Measurements from ENCODE around the gene CLEC17A. TPM values are rescaled to one million over a fixed set of nuclear protein-coding genes. Genes with fewer than 3 reads are reported as not detected.
"Not testable (repeated sequence)": the region's sequence is repeated elsewhere in the genome, so short reads cannot be mapped to it uniquely, and the experiment has no call there.

The CLEC17A gene
- total RNA-seq, 1 donor from 2014 or later, result not detected

GRCh38 chr19:14595558-14595957 lies 12.7 kb downstream of the CLEC17A start:
- no peak for TF ChIP-seq CTCF (IDR thresholded peaks at IDR 0.05; ENCODE audit: unreplicated experiment)

GRCh38 chr19:14599548-14600147 lies 16.8 kb downstream of the CLEC17A start:
- Mint-ChIP-seq H3K27me3 (ENCODE audit: low read depth) (no peaks in the 10 kb centered on the region), H3K9me3 (peaks cover 46% of the 10 kb centered on the region)

More at GRCh38 chr19:14595558-14595957, 12.7 kb downstream of the CLEC17A start:
- no peaks in the 10 kb centered on the region for H3K27me3 Mint-ChIP-seq (ENCODE audit: low read depth)
- no peaks in the 10 kb centered on the region for H3K36me3 Mint-ChIP-seq
- no peak for DNase-seq (ENCODE audit: low spot score in 2 of 2, unreplicated experiment in 2 of 2)
- no peak overlapping the region for H3K4me3 Mint-ChIP-seq
- H3K4me1 Mint-ChIP-seq, result no peaks in the 10 kb centered on the region
- peaks cover 36% of the 10 kb centered on the region for H3K9me3 Mint-ChIP-seq
- no peak overlapping the region for H3K27ac Mint-ChIP-seq

GRCh38 chr19:14603990-14604387 lies 21.1 kb downstream of the CLEC17A start:
- Mint-ChIP-seq H3K9me3 (peaks cover 40% of the 10 kb centered on the region), H3K4me1 (no peaks in the 10 kb centered on the region), H3K27me3 (ENCODE audit: low read depth) (no peaks in the 10 kb centered on the region), H3K4me3 (no peak overlapping the region), H3K36me3 (no peaks in the 10 kb centered on the region), H3K27ac (no peak overlapping the region)
- no peak for TF ChIP-seq CTCF (IDR thresholded peaks at IDR 0.05; ENCODE audit: unreplicated experiment)
- no peak for DNase-seq (ENCODE audit: low spot score in 2 of 2, unreplicated experiment in 2 of 2)

More at GRCh38 chr19:14599548-14600147, 16.8 kb downstream of the CLEC17A start:
- H3K27ac Mint-ChIP-seq, result no peak overlapping the region
- H3K4me1 Mint-ChIP-seq, result no peaks in the 10 kb centered on the region
- H3K4me3 Mint-ChIP-seq, result no peak overlapping the region
- no peak for DNase-seq (ENCODE audit: low spot score in 2 of 2, unreplicated experiment in 2 of 2)
- H3K36me3 Mint-ChIP-seq, result no peaks in the 10 kb centered on the region
- no peak for TF ChIP-seq CTCF (IDR thresholded peaks at IDR 0.05; ENCODE audit: unreplicated experiment)

GRCh38 chr19:14606627-14607026 lies 23.7 kb downstream of the CLEC17A start:
- H3K4me1 Mint-ChIP-seq, result no peaks in the 10 kb centered on the region
- peaks cover 3% of the 10 kb centered on the region for H3K36me3 Mint-ChIP-seq
- TF ChIP-seq CTCF (IDR thresholded peaks at IDR 0.05; ENCODE audit: unreplicated experiment), result no peak
- DNase-seq (ENCODE audit: low spot score in 2 of 2, unreplicated experiment in 2 of 2), result no peak
- no peaks in the 10 kb centered on the region for H3K27me3 Mint-ChIP-seq (ENCODE audit: low read depth)
- no peak overlapping the region for H3K4me3 Mint-ChIP-seq
- H3K9me3 Mint-ChIP-seq, result peaks cover 37% of the 10 kb centered on the region
- H3K27ac Mint-ChIP-seq, result no peak overlapping the region

- peaks cover 4% of the 10 kb centered on the region for H3K36me3 Mint-ChIP-seq
- H3K4me3 Mint-ChIP-seq, result no peak overlapping the region
- peaks cover 21% of the 10 kb centered on the region for H3K9me3 Mint-ChIP-seq
- H3K27me3 Mint-ChIP-seq (ENCODE audit: low read depth), result no peaks in the 10 kb centered on the region
- H3K27ac Mint-ChIP-seq, result no peak overlapping the region
- TF ChIP-seq CTCF (IDR thresholded peaks at IDR 0.05; ENCODE audit: unreplicated experiment), result no peak
- DNase-seq (ENCODE audit: low spot score in 2 of 2, unreplicated experiment in 2 of 2), result no peak
- no peaks in the 10 kb centered on the region for H3K4me1 Mint-ChIP-seq
Observed at GRCh38 chr19:14611051-14611450, 28.2 kb downstream of the CLEC17A start.

GRCh38 chr19:14612242-14612641 lies 29.4 kb downstream of the CLEC17A start:
- H3K27ac Mint-ChIP-seq; H3K27me3 Mint-ChIP-seq (ENCODE audit: low read depth); H3K4me3 Mint-ChIP-seq; DNase-seq (ENCODE audit: low spot score in 2 of 2, unreplicated experiment in 2 of 2); H3K36me3 Mint-ChIP-seq; H3K4me1 Mint-ChIP-seq: not testable (repeated sequence)
- peaks cover 26% of the 10 kb centered on the region for H3K9me3 Mint-ChIP-seq
